Karpas-422 (cell line): ENCODE data around the gene SAXO1. TPM values are rescaled to one million over a fixed set of nuclear protein-coding genes. Genes with fewer than 3 reads are reported as not detected.

Source experiments
- DNase-seq: peaks from one replicate; pipeline ENCODE4 v3.0.0-alpha.2; 2015
- H2AFZ ChIP-seq: fragments of 200-600 bp; sonication (generic); 2 replicates; pipeline ENCODE4 v1.6.1; 2014; ENCODE audit warnings: antibody characterized with exemption, low read length, mixed read lengths
- H3K27ac ChIP-seq: fragments of 200-600 bp; sonication (generic); 2 replicates; pipeline ENCODE4 v1.5.1; 2014; ENCODE audit warnings: mild to moderate bottlenecking, low read length, moderate library complexity
- H3K27me3 ChIP-seq: fragments of 200-600 bp; sonication (generic); 2 replicates; pipeline ENCODE4 v1.6.1; 2014; ENCODE audit warnings: low read length, mixed read lengths
- H3K36me3 ChIP-seq: fragments of 200-600 bp; sonication (generic); 2 replicates; pipeline ENCODE4 v1.6.1; 2014; ENCODE audit warnings: low read length, mixed read lengths; ENCODE audit not compliant: insufficient read depth
- H3K4me1 ChIP-seq: fragments of 200-600 bp; sonication (generic); 2 replicates; pipeline ENCODE4 v1.6.1; 2014; ENCODE audit warnings: mild to moderate bottlenecking, low read length, mixed read lengths
- H3K4me2 ChIP-seq: fragments of 200-600 bp; sonication (generic); 2 replicates; pipeline ENCODE4 v1.6.1; 2014; ENCODE audit warnings: low read length, low read depth, mild to moderate bottlenecking; ENCODE audit not compliant: poor library complexity, severe bottlenecking
- H3K4me3 ChIP-seq: fragments of 200-600 bp; sonication (generic); 2 replicates; pipeline ENCODE4 v1.5.1; 2014; ENCODE audit warnings: mild to moderate bottlenecking, antibody characterized with exemption, low read length, mixed read lengths
- H3K79me2 ChIP-seq: fragments of 200-600 bp; sonication (generic); 2 replicates; pipeline ENCODE4 v1.6.1; 2014; ENCODE audit warnings: mild to moderate bottlenecking, low read length, mixed read lengths
- H3K9ac ChIP-seq: fragments of 200-600 bp; sonication (generic); 2 replicates; pipeline ENCODE4 v1.6.0; 2014; ENCODE audit warnings: low read length
- H3K9me2 ChIP-seq: fragments of 200-600 bp; sonication (generic), shearing (Covaris generic); replicated peaks from 2 replicates; pipeline ENCODE4 v1.6.0; 2014; ENCODE audit warnings: mild to moderate bottlenecking, low read length, moderate library complexity; ENCODE audit not compliant: insufficient read depth
- H3K9me3 ChIP-seq: fragments of 300-700, 200-600 bp; sonication (generic); 2 replicates; pipeline ENCODE4 v1.6.1; 2014; ENCODE audit warnings: low read length, mixed read lengths
- H4K20me1 ChIP-seq: fragments of 200-600 bp; sonication (generic); 2 replicates; pipeline ENCODE4 v1.6.1; 2014; ENCODE audit warnings: mild to moderate bottlenecking, antibody characterized with exemption, low read length, low read depth; ENCODE audit not compliant: insufficient read depth
- total RNA-seq: library from RNA; depleted of rRNA; stranded (reverse); fragments of >200 nt; shearing (Covaris generic); gene quantifications from 2 replicates; pipeline ENCODE4 v1.2.3, GENCODE V29; 2014; ENCODE audit warnings: low replicate concordance

The SAXO1 gene
- total RNA-seq, 1 experiment from 2014 or later = not detected

DNA sequence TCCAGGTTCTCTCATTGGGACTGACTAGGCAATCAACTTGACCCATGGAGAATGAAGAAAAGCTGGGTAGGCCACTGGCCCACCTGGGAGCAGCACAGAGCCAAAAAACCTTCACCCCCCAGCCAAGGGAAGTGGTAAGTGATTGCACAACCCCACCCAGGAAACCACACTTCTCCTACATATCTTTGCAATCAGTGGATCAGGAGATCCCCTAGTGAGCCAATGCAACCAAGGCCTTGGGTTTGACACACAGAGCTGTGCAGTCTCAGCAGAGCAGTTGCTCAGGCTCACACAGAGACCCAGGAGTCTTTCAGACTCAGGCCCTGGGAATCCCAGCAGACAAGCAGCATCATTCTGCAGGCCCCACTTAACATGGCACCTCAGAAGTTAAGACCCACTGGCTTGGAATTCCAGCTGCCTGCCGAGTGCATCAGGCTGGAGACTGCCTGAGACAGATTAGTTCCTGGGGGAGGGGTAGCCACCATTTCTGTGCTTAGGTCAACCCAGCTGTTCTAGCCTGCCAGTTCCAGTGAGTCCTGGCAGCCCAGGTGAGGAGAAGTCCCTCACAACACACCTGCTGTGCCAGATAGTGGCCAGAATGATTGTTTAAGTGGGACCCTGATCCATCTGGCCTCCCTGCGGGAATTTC is 136.4 kb downstream of the SAXO1 start:
- Histone ChIP-seq H3K4me2 (no peak overlapping the region), H3K9ac (no peak overlapping the region), H3K27ac (no peak overlapping the region), H3K36me3 (no peaks in the 10 kb centered on the region), H3K79me2 (no peaks in the 10 kb centered on the region), H3K4me1 (no peaks in the 10 kb centered on the region), H3K27me3 (no peaks in the 10 kb centered on the region), H3K9me2 (no peaks in the 10 kb centered on the region), H3K4me3 (no peak overlapping the region), H2AFZ (no peak overlapping the region), H3K9me3 (no peaks in the 10 kb centered on the region), H4K20me1 (no peaks in the 10 kb centered on the region)
- no peak for DNase-seq

DNA sequence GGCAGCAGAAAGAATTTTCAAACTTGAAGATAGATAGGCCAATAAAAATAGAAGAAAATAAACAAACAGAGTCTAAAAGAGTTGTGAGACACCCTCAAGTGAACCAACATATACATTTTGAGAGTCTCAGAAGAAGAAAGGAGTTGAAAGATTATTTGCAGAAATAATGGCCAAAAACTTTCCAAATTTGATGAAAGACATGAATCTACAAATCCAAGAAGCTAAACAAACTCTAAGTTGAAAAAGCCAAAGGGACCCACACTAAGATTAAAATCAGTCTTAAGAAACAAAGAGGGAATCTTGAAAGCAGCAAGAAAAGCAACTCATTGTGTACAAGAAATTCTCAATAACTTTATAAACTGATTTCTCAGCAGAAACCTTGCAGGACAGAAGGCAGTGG is 137.0 kb downstream of the SAXO1 start:
- no peak overlapping the region for H3K27ac ChIP-seq
- DNase-seq = no peak
- H4K20me1 ChIP-seq = no peaks in the 10 kb centered on the region
- H3K9ac ChIP-seq = no peak overlapping the region
- no peaks in the 10 kb centered on the region for H3K79me2 ChIP-seq
- no peaks in the 10 kb centered on the region for H3K36me3 ChIP-seq
- H3K4me2 ChIP-seq = no peak overlapping the region
- no peaks in the 10 kb centered on the region for H3K9me3 ChIP-seq
- H3K27me3 ChIP-seq = no peaks in the 10 kb centered on the region
- no peaks in the 10 kb centered on the region for H3K9me2 ChIP-seq
- no peak overlapping the region for H3K4me3 ChIP-seq
- no peaks in the 10 kb centered on the region for H3K4me1 ChIP-seq
- H2AFZ ChIP-seq = no peak overlapping the region

DNA sequence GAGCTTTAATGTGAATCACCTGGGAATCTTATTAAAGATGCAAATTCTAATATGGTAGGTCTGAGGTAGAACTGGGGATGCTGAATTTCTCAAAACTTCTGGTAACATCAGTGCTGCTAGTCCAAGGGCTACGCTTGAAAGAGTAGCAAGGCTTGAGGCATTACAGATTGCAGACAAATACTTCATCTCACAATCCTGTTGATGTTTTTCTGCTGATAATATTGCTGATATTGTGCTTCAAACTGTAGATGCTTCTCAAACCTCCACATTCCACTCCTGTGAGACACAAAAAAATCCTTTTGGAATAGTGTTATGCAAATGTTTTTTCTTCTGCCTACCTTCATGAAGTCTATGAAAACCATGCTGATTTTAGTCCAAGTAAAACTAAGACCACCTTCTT is 139.5 kb downstream of the SAXO1 start:
- Histone ChIP-seq H3K4me2 (no peak overlapping the region), H3K9me3 (no peaks in the 10 kb centered on the region), H3K79me2 (no peaks in the 10 kb centered on the region), H3K36me3 (no peaks in the 10 kb centered on the region), H3K4me3 (no peak overlapping the region), H4K20me1 (no peaks in the 10 kb centered on the region), H3K9me2 (no peaks in the 10 kb centered on the region), H3K27ac (no peak overlapping the region), H3K9ac (no peak overlapping the region), H2AFZ (no peak overlapping the region), H3K4me1 (no peaks in the 10 kb centered on the region), H3K27me3 (no peaks in the 10 kb centered on the region)
- DNase-seq = no peak

DNA sequence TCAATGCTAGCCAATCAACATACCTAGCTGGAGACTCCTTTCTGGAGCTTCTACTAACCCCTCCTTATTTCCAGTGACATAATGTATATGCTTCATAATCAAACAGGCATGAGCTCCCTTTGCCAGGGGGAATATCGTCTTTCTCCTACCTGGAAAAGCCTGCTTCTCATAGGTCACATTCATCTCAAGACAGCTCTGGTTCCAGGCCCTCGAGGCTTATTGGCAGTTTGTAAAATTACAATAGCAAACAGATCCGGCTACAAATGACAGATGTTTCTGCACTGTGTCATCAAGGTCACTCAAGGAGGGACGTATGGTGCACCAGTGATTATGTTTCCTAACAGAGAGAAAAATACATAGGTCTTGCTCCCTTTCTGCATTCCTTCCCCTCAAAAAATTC is 140.0 kb downstream of the SAXO1 start:
- Histone ChIP-seq H4K20me1 (no peaks in the 10 kb centered on the region), H3K9me2 (no peaks in the 10 kb centered on the region), H3K9ac (no peak overlapping the region), H3K79me2 (no peaks in the 10 kb centered on the region), H3K4me2 (no peak overlapping the region), H3K4me3 (no peak overlapping the region), H2AFZ (no peak overlapping the region), H3K4me1 (no peaks in the 10 kb centered on the region), H3K36me3 (no peaks in the 10 kb centered on the region), H3K27ac (no peak overlapping the region), H3K9me3 (no peaks in the 10 kb centered on the region), H3K27me3 (no peaks in the 10 kb centered on the region)
- DNase-seq = no peak

DNA sequence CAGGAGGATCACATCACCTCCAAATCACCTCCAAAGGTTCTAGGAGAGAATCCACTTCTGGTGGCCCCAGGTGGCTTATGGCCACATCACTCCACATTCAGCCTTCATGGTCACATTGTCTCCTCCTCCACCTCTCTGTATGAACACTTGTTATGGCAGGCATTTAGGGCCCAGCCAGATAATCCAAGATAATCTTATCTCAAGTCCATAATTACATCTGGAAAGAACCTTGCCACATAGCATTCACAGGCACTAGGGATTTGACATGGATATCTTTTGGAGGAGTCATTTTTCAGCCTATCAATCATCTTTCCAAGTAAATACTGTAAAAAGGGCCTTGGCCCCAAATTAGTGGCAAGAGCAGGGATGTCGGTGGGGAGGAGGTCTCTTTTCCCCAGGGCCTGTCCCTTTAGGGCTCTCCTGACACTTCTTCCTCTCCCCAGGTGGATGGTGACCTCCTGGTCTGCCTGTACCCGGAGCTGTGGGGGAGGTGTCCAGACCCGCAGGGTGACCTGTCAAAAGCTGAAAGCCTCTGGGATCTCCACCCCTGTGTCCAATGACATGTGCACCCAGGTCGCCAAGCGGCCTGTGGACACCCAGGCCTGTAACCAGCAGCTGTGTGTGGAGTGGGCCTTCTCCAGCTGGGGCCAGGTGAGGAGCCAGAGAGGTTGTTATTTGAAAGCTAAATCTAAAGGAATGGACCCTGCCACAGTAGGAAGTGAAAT is 140.9 kb downstream of the SAXO1 start:
- H3K9me3 ChIP-seq = no peaks in the 10 kb centered on the region
- H3K27ac ChIP-seq = no peak overlapping the region

GRCh38 chr9:18890372-18890771 is 142.6 kb downstream of the SAXO1 start:
- H3K27ac ChIP-seq = no peak overlapping the region
- no peaks in the 10 kb centered on the region for H3K9me2 ChIP-seq
- no peaks in the 10 kb centered on the region for H4K20me1 ChIP-seq
- H3K79me2 ChIP-seq = no peaks in the 10 kb centered on the region
- no peak overlapping the region for H2AFZ ChIP-seq
- H3K4me3 ChIP-seq = no peak overlapping the region
- H3K4me2 ChIP-seq = no peak overlapping the region
- no peaks in the 10 kb centered on the region for H3K36me3 ChIP-seq
- no peak overlapping the region for H3K9ac ChIP-seq
- H3K9me3 ChIP-seq = no peaks in the 10 kb centered on the region
- DNase-seq = no peak
- no peaks in the 10 kb centered on the region for H3K4me1 ChIP-seq
- no peaks in the 10 kb centered on the region for H3K27me3 ChIP-seq

More for the DNA sequence above, 140.9 kb downstream of the SAXO1 start:
- no peak overlapping the region for H2AFZ ChIP-seq
- no peaks in the 10 kb centered on the region for H3K9me2 ChIP-seq
- no peak overlapping the region for H3K4me3 ChIP-seq
- H4K20me1 ChIP-seq = no peaks in the 10 kb centered on the region
- H3K9ac ChIP-seq = no peak overlapping the region
- H3K4me1 ChIP-seq = no peaks in the 10 kb centered on the region
- no peaks in the 10 kb centered on the region for H3K27me3 ChIP-seq
- H3K36me3 ChIP-seq = no peaks in the 10 kb centered on the region
- no peak for DNase-seq
- no peaks in the 10 kb centered on the region for H3K79me2 ChIP-seq
- no peak overlapping the region for H3K4me2 ChIP-seq

GRCh38 chr9:18889550-18889949 is 143.5 kb downstream of the SAXO1 start:
- H3K27me3 ChIP-seq = no peaks in the 10 kb centered on the region

GRCh38 chr9:18888290-18888689 is 144.7 kb downstream of the SAXO1 start:
- H3K27ac ChIP-seq = no peak overlapping the region
- no peak overlapping the region for H3K9ac ChIP-seq
- H3K79me2 ChIP-seq = no peaks in the 10 kb centered on the region
- H4K20me1 ChIP-seq = no peaks in the 10 kb centered on the region
- no peaks in the 10 kb centered on the region for H3K36me3 ChIP-seq
- H2AFZ ChIP-seq = no peak overlapping the region
- no peak overlapping the region for H3K4me2 ChIP-seq
- DNase-seq = no peak
- H3K9me3 ChIP-seq = no peaks in the 10 kb centered on the region
- H3K4me3 ChIP-seq = no peak overlapping the region
- H3K27me3 ChIP-seq = no peaks in the 10 kb centered on the region
- H3K9me2 ChIP-seq = no peaks in the 10 kb centered on the region
- no peaks in the 10 kb centered on the region for H3K4me1 ChIP-seq

More at GRCh38 chr9:18889550-18889949, 143.5 kb downstream of the SAXO1 start:
- Histone ChIP-seq H3K4me1 (no peaks in the 10 kb centered on the region), H4K20me1 (no peaks in the 10 kb centered on the region), H3K36me3 (no peaks in the 10 kb centered on the region), H3K9me2 (no peaks in the 10 kb centered on the region), H2AFZ (no peak overlapping the region), H3K4me3 (no peak overlapping the region), H3K4me2 (no peak overlapping the region), H3K79me2 (no peaks in the 10 kb centered on the region), H3K9ac (no peak overlapping the region), H3K27ac (no peak overlapping the region), H3K9me3 (no peaks in the 10 kb centered on the region)
- no peak for DNase-seq
